Measurements from ENCODE around the gene LRPAP1.

DNA sequence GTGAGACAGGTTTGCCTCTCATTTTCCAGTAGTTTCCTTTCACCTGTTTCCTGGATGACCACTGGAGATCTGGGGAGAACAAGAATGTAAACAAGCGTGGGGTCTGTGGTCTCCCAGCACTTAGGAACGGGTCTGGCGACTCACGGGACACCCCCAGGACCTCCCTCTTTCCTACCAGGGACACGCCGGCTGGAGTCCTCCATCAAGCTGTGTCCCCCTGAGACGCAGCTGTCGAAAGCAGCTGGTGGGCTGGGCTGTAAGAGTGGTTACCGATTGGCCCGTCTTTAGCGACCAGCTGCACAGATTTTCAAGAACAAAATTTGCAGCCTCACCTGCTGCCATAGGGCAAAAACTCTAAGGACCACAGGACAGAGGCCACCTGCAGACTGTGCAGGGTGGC is 11.9 kb downstream of the LRPAP1 start:
- TF ChIP-seq, protein P1, sequence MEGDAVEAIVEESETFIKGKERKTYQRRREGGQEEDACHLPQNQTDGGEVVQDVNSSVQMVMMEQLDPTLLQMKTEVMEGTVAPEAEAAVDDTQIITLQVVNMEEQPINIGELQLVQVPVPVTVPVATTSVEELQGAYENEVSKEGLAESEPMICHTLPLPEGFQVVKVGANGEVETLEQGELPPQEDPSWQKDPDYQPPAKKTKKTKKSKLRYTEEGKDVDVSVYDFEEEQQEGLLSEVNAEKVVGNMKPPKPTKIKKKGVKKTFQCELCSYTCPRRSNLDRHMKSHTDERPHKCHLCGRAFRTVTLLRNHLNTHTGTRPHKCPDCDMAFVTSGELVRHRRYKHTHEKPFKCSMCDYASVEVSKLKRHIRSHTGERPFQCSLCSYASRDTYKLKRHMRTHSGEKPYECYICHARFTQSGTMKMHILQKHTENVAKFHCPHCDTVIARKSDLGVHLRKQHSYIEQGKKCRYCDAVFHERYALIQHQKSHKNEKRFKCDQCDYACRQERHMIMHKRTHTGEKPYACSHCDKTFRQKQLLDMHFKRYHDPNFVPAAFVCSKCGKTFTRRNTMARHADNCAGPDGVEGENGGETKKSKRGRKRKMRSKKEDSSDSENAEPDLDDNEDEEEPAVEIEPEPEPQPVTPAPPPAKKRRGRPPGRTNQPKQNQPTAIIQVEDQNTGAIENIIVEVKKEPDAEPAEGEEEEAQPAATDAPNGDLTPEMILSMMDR (IDR thresholded peaks at IDR 0.05) = no peak
- no peak for TF ChIP-seq POLR2A (IDR thresholded peaks at IDR 0.05)
